HEK293 (cell line): ENCODE data around the gene CDK19.

Experiments
- HOXC10 ChIP-seq: sonication (generic); formaldehyde crosslinking; IDR thresholded peaks from 2 replicates; pipeline ENCODE4 v1.8.1; 2023; ENCODE audit warnings: mild to moderate bottlenecking, missing genetic modification reagents
- KLF9 ChIP-seq: fragments of 450-650 bp; formaldehyde crosslinking; IDR thresholded peaks from 2 replicates; pipeline ENCODE4 v1.5.1; 2016; ENCODE audit warnings: missing biosample characterization, missing genetic modification characterization, low read depth
- ZFHX2 ChIP-seq: fragments of 450-650 bp; formaldehyde crosslinking; conservative IDR thresholded peaks from 2 replicates; pipeline ENCODE4 v1.5.1; 2016; ENCODE audit warnings: missing biosample characterization, missing genetic modification characterization
- ZFP3 ChIP-seq: fragments of 450-650 bp; formaldehyde crosslinking; IDR thresholded peaks from 2 replicates; pipeline ENCODE4 v1.5.1; 2016; ENCODE audit warnings: low read depth, missing biosample characterization, missing genetic modification characterization
- ZIC2 ChIP-seq: fragments of 450-650 bp; formaldehyde crosslinking; IDR thresholded peaks from 2 replicates; pipeline ENCODE4 v1.5.1; 2016; ENCODE audit warnings: missing biosample characterization, missing genetic modification characterization
- ZNF121 ChIP-seq: fragments of 450-650 bp; formaldehyde crosslinking; IDR thresholded peaks from 2 replicates; pipeline ENCODE4 v1.5.1; 2016; ENCODE audit warnings: missing biosample characterization, missing genetic modification characterization
- ZNF292 ChIP-seq: fragments of 450-650 bp; formaldehyde crosslinking; IDR thresholded peaks from 2 replicates; pipeline ENCODE4 v1.5.1; 2016; ENCODE audit warnings: low read depth, missing biosample characterization, missing genetic modification characterization, borderline replicate concordance
- ZNF350 ChIP-seq: fragments of 450-650 bp; formaldehyde crosslinking; IDR thresholded peaks from 2 replicates; pipeline ENCODE4 v1.5.0; 2017; ENCODE audit warnings: missing biosample characterization, mild to moderate bottlenecking, missing genetic modification characterization
- ZNF501 ChIP-seq: fragments of 450-650 bp; formaldehyde crosslinking; IDR thresholded peaks from 2 replicates; pipeline ENCODE4 v1.5.1; 2016; ENCODE audit warnings: missing biosample characterization, missing genetic modification characterization
- TF ChIP-seq, protein P1 (sequence below): fragments of 450-650 bp; IDR thresholded peaks from 2 replicates; pipeline ENCODE4 v1.5.1; 2018; ENCODE audit warnings: missing biosample characterization, missing genetic modification characterization
- TF ChIP-seq, protein P2 (sequence below): fragments of 450-650 bp; formaldehyde crosslinking; IDR thresholded peaks from 2 replicates; pipeline ENCODE4 v1.5.1; 2016; ENCODE audit warnings: missing biosample characterization, missing genetic modification characterization
- TF ChIP-seq, protein P3 (sequence below): fragments of 450-650 bp; formaldehyde crosslinking; IDR thresholded peaks from 2 replicates; pipeline ENCODE4 v1.5.1; 2016; ENCODE audit warnings: missing biosample characterization, missing genetic modification characterization
- TF ChIP-seq, protein P4 (sequence below): fragments of 450-650 bp; formaldehyde crosslinking; IDR thresholded peaks from 2 replicates; pipeline ENCODE4 v1.5.1; 2016; ENCODE audit warnings: missing biosample characterization, missing genetic modification characterization
- TF ChIP-seq, protein P5 (sequence below): fragments of 450-650 bp; formaldehyde crosslinking; IDR thresholded peaks from 2 replicates; pipeline ENCODE4 v1.5.1; 2016; ENCODE audit warnings: missing biosample characterization, missing genetic modification characterization

DNA sequence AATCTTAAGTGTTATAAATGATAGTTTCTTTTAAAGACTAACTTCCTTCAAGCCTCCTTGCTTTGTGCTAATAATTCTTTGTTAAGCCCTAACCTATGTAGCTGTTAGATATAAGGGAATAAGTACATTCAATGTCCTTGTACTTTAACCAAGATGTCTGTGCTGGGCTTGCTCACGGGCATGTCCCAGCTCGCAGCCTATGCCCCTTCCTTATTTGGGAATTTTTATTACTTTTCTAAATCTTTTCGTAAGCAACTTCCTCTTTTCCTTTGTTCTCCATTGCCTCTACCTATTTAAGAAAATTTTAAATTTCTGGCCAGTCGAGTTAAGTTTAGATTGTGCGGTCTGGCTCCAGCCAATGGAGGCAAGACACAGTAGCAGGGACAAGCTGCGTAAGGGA lies 26.0 kb upstream of the CDK19 start:
- TF ChIP-seq, protein P1, sequence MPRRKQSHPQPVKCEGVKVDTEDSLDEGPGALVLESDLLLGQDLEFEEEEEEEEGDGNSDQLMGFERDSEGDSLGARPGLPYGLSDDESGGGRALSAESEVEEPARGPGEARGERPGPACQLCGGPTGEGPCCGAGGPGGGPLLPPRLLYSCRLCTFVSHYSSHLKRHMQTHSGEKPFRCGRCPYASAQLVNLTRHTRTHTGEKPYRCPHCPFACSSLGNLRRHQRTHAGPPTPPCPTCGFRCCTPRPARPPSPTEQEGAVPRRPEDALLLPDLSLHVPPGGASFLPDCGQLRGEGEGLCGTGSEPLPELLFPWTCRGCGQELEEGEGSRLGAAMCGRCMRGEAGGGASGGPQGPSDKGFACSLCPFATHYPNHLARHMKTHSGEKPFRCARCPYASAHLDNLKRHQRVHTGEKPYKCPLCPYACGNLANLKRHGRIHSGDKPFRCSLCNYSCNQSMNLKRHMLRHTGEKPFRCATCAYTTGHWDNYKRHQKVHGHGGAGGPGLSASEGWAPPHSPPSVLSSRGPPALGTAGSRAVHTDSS, result no peak
- TF ChIP-seq ZNF121 (tag by site-specific recombination) (no peak), ZNF501 (tag by site-specific recombination) (no peak), ZNF292 (tag by site-specific recombination) (no peak), ZFHX2 (no peak), ZFP3 (tag by site-specific recombination) (no peak), ZNF350 (tag by site-specific recombination) (no peak), KLF9 (tag by site-specific recombination) (no peak), HOXC10 (CRISPR knock-in tag) (no peak), ZIC2 (tag by site-specific recombination) (no peak)
- TF ChIP-seq, protein P2, sequence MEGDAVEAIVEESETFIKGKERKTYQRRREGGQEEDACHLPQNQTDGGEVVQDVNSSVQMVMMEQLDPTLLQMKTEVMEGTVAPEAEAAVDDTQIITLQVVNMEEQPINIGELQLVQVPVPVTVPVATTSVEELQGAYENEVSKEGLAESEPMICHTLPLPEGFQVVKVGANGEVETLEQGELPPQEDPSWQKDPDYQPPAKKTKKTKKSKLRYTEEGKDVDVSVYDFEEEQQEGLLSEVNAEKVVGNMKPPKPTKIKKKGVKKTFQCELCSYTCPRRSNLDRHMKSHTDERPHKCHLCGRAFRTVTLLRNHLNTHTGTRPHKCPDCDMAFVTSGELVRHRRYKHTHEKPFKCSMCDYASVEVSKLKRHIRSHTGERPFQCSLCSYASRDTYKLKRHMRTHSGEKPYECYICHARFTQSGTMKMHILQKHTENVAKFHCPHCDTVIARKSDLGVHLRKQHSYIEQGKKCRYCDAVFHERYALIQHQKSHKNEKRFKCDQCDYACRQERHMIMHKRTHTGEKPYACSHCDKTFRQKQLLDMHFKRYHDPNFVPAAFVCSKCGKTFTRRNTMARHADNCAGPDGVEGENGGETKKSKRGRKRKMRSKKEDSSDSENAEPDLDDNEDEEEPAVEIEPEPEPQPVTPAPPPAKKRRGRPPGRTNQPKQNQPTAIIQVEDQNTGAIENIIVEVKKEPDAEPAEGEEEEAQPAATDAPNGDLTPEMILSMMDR (tag by site-specific recombination), result no peak
- TF ChIP-seq, protein P3, sequence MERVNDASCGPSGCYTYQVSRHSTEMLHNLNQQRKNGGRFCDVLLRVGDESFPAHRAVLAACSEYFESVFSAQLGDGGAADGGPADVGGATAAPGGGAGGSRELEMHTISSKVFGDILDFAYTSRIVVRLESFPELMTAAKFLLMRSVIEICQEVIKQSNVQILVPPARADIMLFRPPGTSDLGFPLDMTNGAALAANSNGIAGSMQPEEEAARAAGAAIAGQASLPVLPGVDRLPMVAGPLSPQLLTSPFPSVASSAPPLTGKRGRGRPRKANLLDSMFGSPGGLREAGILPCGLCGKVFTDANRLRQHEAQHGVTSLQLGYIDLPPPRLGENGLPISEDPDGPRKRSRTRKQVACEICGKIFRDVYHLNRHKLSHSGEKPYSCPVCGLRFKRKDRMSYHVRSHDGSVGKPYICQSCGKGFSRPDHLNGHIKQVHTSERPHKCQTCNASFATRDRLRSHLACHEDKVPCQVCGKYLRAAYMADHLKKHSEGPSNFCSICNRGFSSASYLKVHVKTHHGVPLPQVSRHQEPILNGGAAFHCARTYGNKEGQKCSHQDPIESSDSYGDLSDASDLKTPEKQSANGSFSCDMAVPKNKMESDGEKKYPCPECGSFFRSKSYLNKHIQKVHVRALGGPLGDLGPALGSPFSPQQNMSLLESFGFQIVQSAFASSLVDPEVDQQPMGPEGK (tag by site-specific recombination), result no peak
- TF ChIP-seq, protein P4, sequence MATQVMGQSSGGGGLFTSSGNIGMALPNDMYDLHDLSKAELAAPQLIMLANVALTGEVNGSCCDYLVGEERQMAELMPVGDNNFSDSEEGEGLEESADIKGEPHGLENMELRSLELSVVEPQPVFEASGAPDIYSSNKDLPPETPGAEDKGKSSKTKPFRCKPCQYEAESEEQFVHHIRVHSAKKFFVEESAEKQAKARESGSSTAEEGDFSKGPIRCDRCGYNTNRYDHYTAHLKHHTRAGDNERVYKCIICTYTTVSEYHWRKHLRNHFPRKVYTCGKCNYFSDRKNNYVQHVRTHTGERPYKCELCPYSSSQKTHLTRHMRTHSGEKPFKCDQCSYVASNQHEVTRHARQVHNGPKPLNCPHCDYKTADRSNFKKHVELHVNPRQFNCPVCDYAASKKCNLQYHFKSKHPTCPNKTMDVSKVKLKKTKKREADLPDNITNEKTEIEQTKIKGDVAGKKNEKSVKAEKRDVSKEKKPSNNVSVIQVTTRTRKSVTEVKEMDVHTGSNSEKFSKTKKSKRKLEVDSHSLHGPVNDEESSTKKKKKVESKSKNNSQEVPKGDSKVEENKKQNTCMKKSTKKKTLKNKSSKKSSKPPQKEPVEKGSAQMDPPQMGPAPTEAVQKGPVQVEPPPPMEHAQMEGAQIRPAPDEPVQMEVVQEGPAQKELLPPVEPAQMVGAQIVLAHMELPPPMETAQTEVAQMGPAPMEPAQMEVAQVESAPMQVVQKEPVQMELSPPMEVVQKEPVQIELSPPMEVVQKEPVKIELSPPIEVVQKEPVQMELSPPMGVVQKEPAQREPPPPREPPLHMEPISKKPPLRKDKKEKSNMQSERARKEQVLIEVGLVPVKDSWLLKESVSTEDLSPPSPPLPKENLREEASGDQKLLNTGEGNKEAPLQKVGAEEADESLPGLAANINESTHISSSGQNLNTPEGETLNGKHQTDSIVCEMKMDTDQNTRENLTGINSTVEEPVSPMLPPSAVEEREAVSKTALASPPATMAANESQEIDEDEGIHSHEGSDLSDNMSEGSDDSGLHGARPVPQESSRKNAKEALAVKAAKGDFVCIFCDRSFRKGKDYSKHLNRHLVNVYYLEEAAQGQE, result no peak
- TF ChIP-seq, protein P5, sequence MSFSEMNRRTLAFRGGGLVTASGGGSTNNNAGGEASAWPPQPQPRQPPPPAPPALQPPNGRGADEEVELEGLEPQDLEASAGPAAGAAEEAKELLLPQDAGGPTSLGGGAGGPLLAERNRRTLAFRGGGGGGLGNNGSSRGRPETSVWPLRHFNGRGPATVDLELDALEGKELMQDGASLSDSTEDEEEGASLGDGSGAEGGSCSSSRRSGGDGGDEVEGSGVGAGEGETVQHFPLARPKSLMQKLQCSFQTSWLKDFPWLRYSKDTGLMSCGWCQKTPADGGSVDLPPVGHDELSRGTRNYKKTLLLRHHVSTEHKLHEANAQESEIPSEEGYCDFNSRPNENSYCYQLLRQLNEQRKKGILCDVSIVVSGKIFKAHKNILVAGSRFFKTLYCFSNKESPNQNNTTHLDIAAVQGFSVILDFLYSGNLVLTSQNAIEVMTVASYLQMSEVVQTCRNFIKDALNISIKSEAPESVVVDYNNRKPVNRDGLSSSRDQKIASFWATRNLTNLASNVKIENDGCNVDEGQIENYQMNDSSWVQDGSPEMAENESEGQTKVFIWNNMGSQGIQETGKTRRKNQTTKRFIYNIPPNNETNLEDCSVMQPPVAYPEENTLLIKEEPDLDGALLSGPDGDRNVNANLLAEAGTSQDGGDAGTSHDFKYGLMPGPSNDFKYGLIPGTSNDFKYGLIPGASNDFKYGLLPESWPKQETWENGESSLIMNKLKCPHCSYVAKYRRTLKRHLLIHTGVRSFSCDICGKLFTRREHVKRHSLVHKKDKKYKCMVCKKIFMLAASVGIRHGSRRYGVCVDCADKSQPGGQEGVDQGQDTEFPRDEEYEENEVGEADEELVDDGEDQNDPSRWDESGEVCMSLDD (tag by site-specific recombination), result no peak
